Naive thymus-derived CD4-positive, alpha-beta T cell (primary cell): Measurements from ENCODE around the gene EXOSC1. TPM values are rescaled to one million over a fixed set of nuclear protein-coding genes. Genes with fewer than 3 reads are reported as not detected.
A peak's percentile ranks its signal among the peaks of the same experiment; 100 is the strongest.

Source experiments
- ATAC-seq: fragments of 150-1000 bp; cut with Tn5 transposase; 2 replicates; pipeline ENCODE4 v1.10.0; 2021; ENCODE audit warnings: mild to moderate bottlenecking, moderate library complexity
- CTCF ChIA-PET: fragments of 350-600 bp; sonication (Branson Sonifier 250); formaldehyde crosslinking; loops from one replicate; lab custom pipeline; 2021; ENCODE audit warnings: antibody characterized with exemption; lab: Charles Lee
- POLR2A ChIA-PET: fragments of 350-600 bp; sonication (Branson Sonifier 250); formaldehyde crosslinking; loops from one replicate; lab custom pipeline; 2021; ENCODE audit warnings: antibody characterized with exemption, inconsistent platforms; lab: Charles Lee
- DNase-seq, 9 donors: peaks; one replicate each; pipeline versions ENCODE4 v3.0.0 to v3.0.0-alpha.2; 2020 to 2022; ENCODE audit warnings: mixed read lengths in 1 of 9
- H3K27ac ChIP-seq: one replicate; pipeline ENCODE4 v1.7.0; 2013; ENCODE audit warnings: mild to moderate bottlenecking, low read depth, low read length, moderate library complexity
- H3K27me3 ChIP-seq, 2 donors: one replicate each; pipeline ENCODE4 v1.7.0; 2013; ENCODE audit warnings: low read length in 2 of 2, mild to moderate bottlenecking in 2 of 2, moderate library complexity in 2 of 2; ENCODE audit not compliant: control insufficient read depth in 2 of 2, insufficient read depth in 2 of 2
- H3K36me3 ChIP-seq, 3 experiments: 1 replicate in 2 of 3; 2 replicates in 1 of 3; pipeline ENCODE4 v1.7.0; 2013; ENCODE audit warnings: low read length in 3 of 3, mild to moderate bottlenecking in 3 of 3, moderate library complexity in 1 of 3; ENCODE audit not compliant: insufficient read depth in 3 of 3, control insufficient read depth in 2 of 3
- H3K4me1 ChIP-seq, 2 donors: one replicate each; pipeline ENCODE4 v1.7.0; 2013; ENCODE audit warnings: low read length in 2 of 2, mild to moderate bottlenecking in 2 of 2, moderate library complexity in 1 of 2; ENCODE audit not compliant: control insufficient read depth in 2 of 2, insufficient read depth in 2 of 2
- H3K4me3 ChIP-seq: 2 replicates; pipeline ENCODE4 v1.7.0; 2013; ENCODE audit warnings: mild to moderate bottlenecking, low read length
- H3K9me3 ChIP-seq, 3 experiments: 1 replicate in 2 of 3; 2 replicates in 1 of 3; pipeline ENCODE4 v1.7.0; 2013; ENCODE audit warnings: low read length in 3 of 3; ENCODE audit not compliant: control insufficient read depth in 2 of 3
- H3K27ac Mint-ChIP-seq, 9 donors: one replicate each; pipeline ENCODE4 v1.8.0; 2020 to 2022; ENCODE audit warnings: mixed read lengths in 9 of 9, mild to moderate bottlenecking in 8 of 9, moderate library complexity in 5 of 9, inconsistent platforms in 2 of 9
- H3K27me3 Mint-ChIP-seq, 5 donors: one replicate each; pipeline ENCODE4 v1.8.0; 2021 to 2022; ENCODE audit warnings: mixed read lengths in 5 of 5, mild to moderate bottlenecking in 1 of 5
- H3K36me3 Mint-ChIP-seq, 5 donors: one replicate each; pipeline ENCODE4 v1.8.0; 2020 to 2022; ENCODE audit warnings: mixed read lengths in 5 of 5, mild to moderate bottlenecking in 3 of 5, inconsistent platforms in 1 of 5
- H3K4me1 Mint-ChIP-seq, 7 donors: one replicate each; pipeline ENCODE4 v1.8.0; 2020 to 2022; ENCODE audit warnings: mixed read lengths in 7 of 7, mild to moderate bottlenecking in 3 of 7, inconsistent platforms in 1 of 7
- H3K4me3 Mint-ChIP-seq, 10 donors: one replicate each; pipeline ENCODE4 v1.8.0; 2020 to 2022; ENCODE audit warnings: mild to moderate bottlenecking in 10 of 10, mixed read lengths in 10 of 10, moderate library complexity in 6 of 10, inconsistent platforms in 2 of 10
- H3K9me3 Mint-ChIP-seq, 11 donors: one replicate each; pipeline ENCODE4 v1.8.0; 2020 to 2022; ENCODE audit warnings: mixed read lengths in 11 of 11, mild to moderate bottlenecking in 4 of 11, inconsistent platforms in 1 of 11, moderate library complexity in 1 of 11
- intact Hi-C, 2 donors: fragments of 100-400 bp; cut with micrococcal nuclease; formaldehyde crosslinking; loops; one replicate each; pipeline ENCODE4 v1.15.1; 2023
- polyA plus RNA-seq, 2 donors: library from polyadenylated mRNA; unstranded; fragments of 300-500 nt; fragmentation: Illumina TruSeq; gene quantifications; one replicate each; pipeline ENCODE4 v1.2.3, GENCODE V29; 2021
- total RNA-seq, 6 experiments: library from RNA in 5 of 6; stranded (reverse) in 5 of 6; gene quantifications; 1 replicate in 5 of 6; 2 replicates in 1 of 6; pipeline ENCODE4 v1.2.3 and lab custom pipeline; 2021 to 2026

Gene EXOSC1
- total RNA-seq (10 to 100 TPM; 32.6 to 65.4 (median 53.2) TPM), polyA plus RNA-seq (10 to 100 TPM; 69.7 to 80.3 TPM), total RNA-seq (lab: John Stamatoyannopoulos, UW) (27.9 reads per million, percentile 58 among the genes with 10 or more reads in this experiment)

DNA sequence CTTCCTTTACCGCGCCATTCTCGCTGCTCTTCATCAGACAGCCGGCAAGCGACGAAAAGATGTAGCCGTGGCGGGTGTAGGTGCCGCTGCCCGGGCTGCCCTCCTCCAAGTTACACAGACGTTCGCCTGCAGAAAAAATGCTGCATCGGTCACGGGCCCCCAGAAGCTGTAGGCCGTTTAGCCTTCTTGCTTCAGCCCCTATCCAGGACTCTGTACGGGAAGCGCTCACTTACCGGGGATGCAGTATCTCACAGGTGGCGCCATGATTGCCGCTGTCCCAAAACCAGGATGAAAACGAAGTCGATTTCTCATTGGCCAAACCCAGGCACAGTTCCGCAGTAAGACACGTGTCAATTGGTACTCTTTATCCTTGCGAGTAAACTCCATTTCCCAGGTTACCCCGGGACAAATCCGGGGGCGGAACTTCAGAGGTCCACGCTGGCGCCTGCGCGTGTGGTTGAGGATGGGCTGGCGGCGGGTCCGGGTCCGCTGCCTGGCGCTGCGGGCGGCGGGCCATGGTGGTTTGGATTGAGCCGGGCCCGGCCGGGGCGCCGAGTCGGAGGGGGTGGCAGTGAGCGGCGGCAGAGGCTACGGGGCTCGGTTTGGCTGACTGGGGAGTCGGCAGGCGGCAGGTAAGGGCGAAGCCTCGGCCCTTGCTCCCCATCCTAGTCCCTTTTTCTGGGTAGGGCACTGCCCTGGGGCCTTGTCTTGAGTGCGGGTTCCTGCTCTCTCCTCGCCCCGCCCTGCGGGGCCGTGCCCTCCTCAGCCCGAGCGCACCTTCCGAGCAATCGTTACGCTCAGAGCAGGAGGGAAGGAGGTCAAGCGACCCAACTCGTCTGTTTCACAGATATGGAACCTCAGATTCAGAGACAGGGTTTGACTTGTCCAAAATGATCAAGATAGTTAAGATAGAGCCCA is at the start of gene EXOSC1, which contains the start of gene ZDHHC16:
EXOSC1 (minus strand) TSS at position 285 of the 918 bp plus-strand sequence; CDS start at position 264, 21 bp downstream.
ZDHHC16 (plus strand) TSS at position 454 of the 918 bp plus-strand sequence. CDS start 5,501 bp downstream, outside the sequence.
- H3K4me3 ChIP-seq = peak within 1 kb of the TSS; percentile 98
- no peaks in the 10 kb centered on the region for H3K9me3 Mint-ChIP-seq
- H3K4me3 Mint-ChIP-seq = peak within 1 kb of the TSS; percentile 89 to 99 (median 98)
- intact Hi-C loops = loop anchor here (1.0 to 5.0 kb wide), 14 partner anchors 10 to 241 kb away; partner anchors contain the start of genes ARHGAP19 (in 2 of the 2), FRAT1 (in 2 of the 2), MMS19 (in 2 of the 2) and PI4K2A (in 2 of the 2)
- ATAC-seq (peak; percentile 99), DNase-seq (peak; percentile 67 to 93 (median 89))
- H3K9me3 ChIP-seq = no peaks in the 10 kb centered on the region
- H3K36me3 ChIP-seq = peaks cover 0 to 23% (median 2%) of the 10 kb centered on the region in 3 experiments
- H3K36me3 Mint-ChIP-seq = peaks cover 0 to 10% (median 0%) of the 10 kb centered on the region in 5 donors
- H3K27ac Mint-ChIP-seq = peak within 1 kb of the TSS; percentile 86 to 97 (median 93)
- peak within 1 kb of the TSS; percentile 80 for H3K27ac ChIP-seq
- no peaks in the 10 kb centered on the region for H3K27me3 Mint-ChIP-seq
- CTCF ChIA-PET = interaction anchor here (0.9 to 1.1 kb wide), 2 partner anchors 16 to 41 kb away, joined by 4 to 5 read pairs; no protein-coding TSS in a partner anchor
- H3K27me3 ChIP-seq = no peaks in the 10 kb centered on the region
- H3K4me1 Mint-ChIP-seq = peaks cover 32 to 69% (median 44%) of the 10 kb centered on the region in 7 donors
- peaks cover 19 to 29% of the 10 kb centered on the region in 2 donors for H3K4me1 ChIP-seq
- POLR2A ChIA-PET = interaction anchor here (2.1 kb wide), 1 partner anchor 45 kb away, joined by 8 read pairs; the partner anchor contains the start of gene RRP12

- intact Hi-C loops = loop anchor here (5.0 to 10.0 kb wide), 4 partner anchors 33 to 663 kb away; partner anchors contain the start of gene LCOR (in 2 of the 2)
- Mint-ChIP-seq H3K4me1 (peaks cover 34 to 70% (median 56%) of the 10 kb centered on the region in 7 donors), H3K4me3 (peak overlapping the region; percentile 49 to 98 (median 77))
Measured at GRCh38 chr10:97494863-97495506, 49.2 kb upstream of the EXOSC1 start.

GRCh38 chr10:97494151-97494550 is 48.3 kb upstream of the EXOSC1 start:
- peak overlapping the region in 7 of 9 donors; percentile 87 to 96 (median 93) for H3K27ac Mint-ChIP-seq
- no peak for ATAC-seq

More at GRCh38 chr10:97494863-97495506, 49.2 kb upstream of the EXOSC1 start:
- peak overlapping the region; percentile 67 to 96 (median 89) for H3K27ac Mint-ChIP-seq
- ATAC-seq (no peak), DNase-seq (peak in 7 of 9 donors; percentile 28 to 74 (median 58))
- POLR2A ChIA-PET = interaction anchor here (0.8 to 1.6 kb wide), 3 partner anchors 8 to 70 kb away, joined by 4 to 5 read pairs (median 5); no protein-coding TSS in a partner anchor
- peaks cover 0 to 5% (median under 1%) of the 10 kb centered on the region in 5 donors for H3K27me3 Mint-ChIP-seq
- Histone ChIP-seq H3K9me3 (no peaks in the 10 kb centered on the region), H3K36me3 (peaks cover 0 to 11% (median 0%) of the 10 kb centered on the region in 3 experiments), H3K4me1 (peaks cover 20 to 52% of the 10 kb centered on the region in 2 donors), H3K4me3 (no peak overlapping the region), H3K27me3 (no peaks in the 10 kb centered on the region), H3K27ac (peak overlapping the region; percentile 73)
- H3K9me3 Mint-ChIP-seq = no peaks in the 10 kb centered on the region
- CTCF ChIA-PET = interaction anchor here (0.8 to 1.4 kb wide), 4 partner anchors 29 to 88 kb away, joined by 3 to 6 read pairs (median 4); no protein-coding TSS in a partner anchor
- H3K36me3 Mint-ChIP-seq = peaks cover 0 to 2% (median 0%) of the 10 kb centered on the region in 5 donors

DNA sequence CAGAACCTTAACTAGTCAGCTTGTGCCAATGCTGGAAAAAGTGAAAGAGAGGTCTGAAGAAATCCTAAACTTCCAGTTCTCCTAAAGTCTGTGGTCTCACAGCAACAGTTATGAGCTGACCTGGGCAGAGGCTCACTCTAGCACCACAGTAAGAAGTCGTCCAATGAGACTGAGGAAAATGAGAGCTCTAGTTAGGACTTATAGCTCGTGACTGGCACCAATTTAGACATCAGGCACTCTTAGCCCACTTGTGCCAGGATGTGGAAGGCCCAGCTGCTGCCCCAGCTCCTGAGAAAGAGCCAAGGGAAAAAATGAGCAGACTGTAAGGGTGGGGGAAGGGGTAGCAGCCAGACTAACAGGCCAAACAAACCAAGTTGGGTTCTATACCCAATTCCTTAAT is 44.8 kb upstream of the EXOSC1 start:
- DNase-seq = no peak
- H3K4me1 ChIP-seq = peaks cover 4 to 25% of the 10 kb centered on the region in 2 donors
- H3K27me3 ChIP-seq = no peaks in the 10 kb centered on the region
- Mint-ChIP-seq H3K36me3 (peaks cover 0 to 4% (median 0%) of the 10 kb centered on the region in 5 donors), H3K27me3 (no peaks in the 10 kb centered on the region), H3K4me1 (peaks cover 28 to 72% (median 57%) of the 10 kb centered on the region in 7 donors), H3K27ac (peak overlapping the region in 6 of 9 donors; percentile 17 to 70 (median 55)), H3K4me3 (peak overlapping the region in 5 of 10 donors; percentile 6 to 56 (median 27)), H3K9me3 (no peaks in the 10 kb centered on the region)
- intact Hi-C loops = loop anchor here in 1 of 2 donors (10.0 kb wide), 1 partner anchor 656 kb away; the partner anchor contains the start of gene LCOR
- no peaks in the 10 kb centered on the region for H3K9me3 ChIP-seq
- no peak overlapping the region for H3K4me3 ChIP-seq
- H3K27ac ChIP-seq = no peak overlapping the region
- H3K36me3 ChIP-seq = peaks cover 0 to 13% (median 0%) of the 10 kb centered on the region in 3 experiments
- no peak for ATAC-seq
- POLR2A ChIA-PET = interaction anchor here (1.1 to 1.5 kb wide), 2 partner anchors 9 to 64 kb away, joined by 3 read pairs; no protein-coding TSS in a partner anchor
- CTCF ChIA-PET = no interaction called here

More at GRCh38 chr10:97494151-97494550, 48.3 kb upstream of the EXOSC1 start:
- ChIA-PET CTCF (interaction anchor here (1.4 kb wide), 1 partner anchor 60 kb away, joined by 6 read pairs; no protein-coding TSS in a partner anchor), POLR2A (interaction anchor here (1.4 to 1.6 kb wide), 2 partner anchors 9 to 17 kb away, joined by 4 to 5 read pairs; no protein-coding TSS in a partner anchor)
- Histone ChIP-seq H3K9me3 (no peaks in the 10 kb centered on the region), H3K4me3 (no peak overlapping the region), H3K4me1 (peaks cover 18 to 45% of the 10 kb centered on the region in 2 donors), H3K27ac (peak overlapping the region; percentile 73), H3K27me3 (no peaks in the 10 kb centered on the region), H3K36me3 (peaks cover 0 to 11% (median 0%) of the 10 kb centered on the region in 3 experiments)
- peaks cover 0 to 2% (median 0%) of the 10 kb centered on the region in 5 donors for H3K36me3 Mint-ChIP-seq
- intact Hi-C loops = loop anchor here in 1 of 2 donors (10.0 kb wide), 1 partner anchor 659 kb away; the partner anchor contains the start of gene LCOR
- no peaks in the 10 kb centered on the region for H3K9me3 Mint-ChIP-seq
- H3K27me3 Mint-ChIP-seq = no peaks in the 10 kb centered on the region
- H3K4me3 Mint-ChIP-seq = peak overlapping the region in 4 of 10 donors; percentile 12 to 98 (median 50)
- no peak for DNase-seq
- peaks cover 37 to 75% (median 63%) of the 10 kb centered on the region in 7 donors for H3K4me1 Mint-ChIP-seq

DNA sequence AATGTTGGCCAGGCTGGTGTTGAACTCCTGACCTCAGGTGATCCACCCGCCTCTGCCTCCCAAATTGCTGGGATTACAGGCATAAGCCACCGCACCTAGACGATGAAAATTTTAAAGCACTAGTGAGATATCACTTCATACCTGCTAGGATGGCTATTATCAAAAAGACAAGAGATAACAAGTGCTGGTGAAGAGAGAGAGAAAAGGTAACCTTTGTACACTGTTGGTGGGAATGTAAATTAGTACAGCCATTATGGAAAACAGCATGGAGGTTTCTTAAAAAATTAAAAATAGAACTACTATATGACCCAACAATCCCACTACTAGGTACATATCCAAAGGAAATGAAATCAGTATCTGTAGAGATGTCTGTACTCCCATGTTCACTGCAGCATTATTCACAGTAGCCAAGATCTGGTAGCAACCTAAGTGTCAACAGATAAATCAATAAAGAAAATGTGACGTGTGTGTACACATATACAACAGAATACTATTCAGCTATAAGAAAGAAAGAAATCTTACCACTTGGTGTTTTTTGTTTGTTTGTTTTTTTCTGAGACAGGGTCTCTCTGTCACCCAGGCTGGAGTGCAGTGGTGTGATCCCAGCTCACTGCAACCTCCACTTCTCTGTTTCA is 40.0 kb upstream of the EXOSC1 start:
- intact Hi-C loops = no loop called here
- POLR2A ChIA-PET = no interaction called here
- Histone ChIP-seq H3K27me3 (no peaks in the 10 kb centered on the region), H3K9me3 (no peaks in the 10 kb centered on the region), H3K4me3 (no peak overlapping the region), H3K27ac (no peak overlapping the region), H3K36me3 (peaks cover 0 to 28% (median 6%) of the 10 kb centered on the region in 3 experiments), H3K4me1 (peaks cover 0 to 6% of the 10 kb centered on the region in 2 donors)
- H3K4me3 Mint-ChIP-seq = no peak overlapping the region
- no peaks in the 10 kb centered on the region for H3K9me3 Mint-ChIP-seq
- H3K36me3 Mint-ChIP-seq = peaks cover 0 to 11% (median 7%) of the 10 kb centered on the region in 5 donors
- no peaks in the 10 kb centered on the region for H3K27me3 Mint-ChIP-seq
- ATAC-seq = no peak
- CTCF ChIA-PET = no interaction called here
- no peak for DNase-seq
- H3K27ac Mint-ChIP-seq = peak overlapping the region in 1 of 9 donors; percentile 8
- peaks cover 8 to 41% (median 35%) of the 10 kb centered on the region in 7 donors for H3K4me1 Mint-ChIP-seq
